ENCODE data around the gene PALLD.

GRCh38 chr4:168694667-168695066, 197.8 kb downstream of the PALLD start:
- TF ChIP-seq, protein P1, sequence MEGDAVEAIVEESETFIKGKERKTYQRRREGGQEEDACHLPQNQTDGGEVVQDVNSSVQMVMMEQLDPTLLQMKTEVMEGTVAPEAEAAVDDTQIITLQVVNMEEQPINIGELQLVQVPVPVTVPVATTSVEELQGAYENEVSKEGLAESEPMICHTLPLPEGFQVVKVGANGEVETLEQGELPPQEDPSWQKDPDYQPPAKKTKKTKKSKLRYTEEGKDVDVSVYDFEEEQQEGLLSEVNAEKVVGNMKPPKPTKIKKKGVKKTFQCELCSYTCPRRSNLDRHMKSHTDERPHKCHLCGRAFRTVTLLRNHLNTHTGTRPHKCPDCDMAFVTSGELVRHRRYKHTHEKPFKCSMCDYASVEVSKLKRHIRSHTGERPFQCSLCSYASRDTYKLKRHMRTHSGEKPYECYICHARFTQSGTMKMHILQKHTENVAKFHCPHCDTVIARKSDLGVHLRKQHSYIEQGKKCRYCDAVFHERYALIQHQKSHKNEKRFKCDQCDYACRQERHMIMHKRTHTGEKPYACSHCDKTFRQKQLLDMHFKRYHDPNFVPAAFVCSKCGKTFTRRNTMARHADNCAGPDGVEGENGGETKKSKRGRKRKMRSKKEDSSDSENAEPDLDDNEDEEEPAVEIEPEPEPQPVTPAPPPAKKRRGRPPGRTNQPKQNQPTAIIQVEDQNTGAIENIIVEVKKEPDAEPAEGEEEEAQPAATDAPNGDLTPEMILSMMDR (conservative IDR thresholded peaks at IDR 0.05; ENCODE audit: low read depth, low read length) = no peak
- TF ChIP-seq EZH2phosphoT487 (IDR thresholded peaks at IDR 0.05; ENCODE audit: borderline replicate concordance, low read length) = no peak
